ENCODE results near the gene DBN1. TPM values are rescaled to one million over a fixed set of nuclear protein-coding genes. Genes with fewer than 3 reads are reported as not detected.

Gene DBN1
- total RNA-seq, 4 donors from 2014 or later: 14.2 to 77.6 (median 23.1) TPM

GRCh38 chr5:177511181-177511580 lies 37.7 kb upstream of the DBN1 start:
- TF ChIP-seq CTCF (IDR thresholded peaks at IDR 0.05) (no peak), POLR2A (IDR thresholded peaks at IDR 0.05) (no peak)
- no peaks in the 10 kb centered on the region for H3K27me3 ChIP-seq
- H3K36me3 ChIP-seq: peaks cover 0 to 54% (median 0%) of the 10 kb centered on the region in 3 donors
- peaks cover 0 to 19% (median 13%) of the 10 kb centered on the region in 4 donors for H3K4me1 ChIP-seq
- H3K9me3 ChIP-seq: no peaks in the 10 kb centered on the region
- peak overlapping the region in 1 of 4 donors; percentile 57 for H3K4me3 ChIP-seq
- DNase-seq: no peak
- H3K27ac ChIP-seq: peak overlapping the region in 3 of 4 donors; percentile 13 to 92 (median 74)

GRCh38 chr5:177510567-177511053 lies 37.2 kb upstream of the DBN1 start:
- DNase-seq: peak in 2 of 3 donors; percentile 81 to 85
- no peaks in the 10 kb centered on the region for H3K27me3 ChIP-seq
- peak overlapping the region in 2 of 4 donors; percentile 47 to 57 for H3K4me3 ChIP-seq
- H3K9me3 ChIP-seq: no peaks in the 10 kb centered on the region
- H3K27ac ChIP-seq: peak overlapping the region in 3 of 4 donors; percentile 13 to 92 (median 74)
- peaks cover 0 to 13% (median 7%) of the 10 kb centered on the region in 4 donors for H3K4me1 ChIP-seq
- TF ChIP-seq POLR2A (IDR thresholded peaks at IDR 0.05) (no peak), CTCF (IDR thresholded peaks at IDR 0.05) (no peak)
- H3K36me3 ChIP-seq: peaks cover 0 to 52% (median 0%) of the 10 kb centered on the region in 3 donors

GRCh38 chr5:177509991-177510566 lies 36.6 kb upstream of the DBN1 start:
- TF ChIP-seq POLR2A (IDR thresholded peaks at IDR 0.05): no peak
- no peak for TF ChIP-seq CTCF (IDR thresholded peaks at IDR 0.05)
- Histone ChIP-seq H3K4me3 (peak overlapping the region in 3 of 4 donors; percentile 42 to 57 (median 47)), H3K4me1 (peaks cover 0 to 13% (median 4%) of the 10 kb centered on the region in 4 donors), H3K27ac (peak overlapping the region; percentile 57 to 92 (median 68)), H3K36me3 (peaks cover 0 to 47% (median 0%) of the 10 kb centered on the region in 3 donors), H3K27me3 (no peaks in the 10 kb centered on the region), H3K9me3 (no peaks in the 10 kb centered on the region)
- peak in 2 of 3 donors; percentile 83 for DNase-seq

GRCh38 chr5:177509381-177509951 lies 36.0 kb upstream of the DBN1 start, which contains the start of gene DOK3:
TSS of gene DOK3 (minus strand) at chr5:177509826. CDS start at chr5:177509540, 286 bp downstream.
- Histone ChIP-seq H3K4me1 (peaks cover 0 to 13% (median 1%) of the 10 kb centered on the region in 4 donors), H3K9me3 (no peaks in the 10 kb centered on the region), H3K27ac (peak within 1 kb of the TSS; percentile 57 to 92 (median 68)), H3K4me3 (peak within 1 kb of the TSS; percentile 38 to 57 (median 44)), H3K27me3 (no peaks in the 10 kb centered on the region), H3K36me3 (peaks cover 0 to 41% (median 0%) of the 10 kb centered on the region in 3 donors)
- DNase-seq: peak in 2 of 3 donors; percentile 74 to 81
- TF ChIP-seq POLR2A (IDR thresholded peaks at IDR 0.05) (no peak), CTCF (IDR thresholded peaks at IDR 0.05) (no peak)

- Histone ChIP-seq H3K27me3 (no peaks in the 10 kb centered on the region), H3K27ac (peak overlapping the region; percentile 57 to 92 (median 68)), H3K36me3 (peaks cover 0 to 35% (median 0%) of the 10 kb centered on the region in 3 donors), H3K9me3 (no peaks in the 10 kb centered on the region), H3K4me3 (peak overlapping the region; percentile 38 to 57 (median 44)), H3K4me1 (peaks cover 0 to 13% (median 1%) of the 10 kb centered on the region in 4 donors)
- peak in 2 of 3 donors; percentile 59 to 60 for DNase-seq
- no peak for TF ChIP-seq CTCF (IDR thresholded peaks at IDR 0.05)
- TF ChIP-seq POLR2A (IDR thresholded peaks at IDR 0.05): no peak
These were observed 35.4 kb upstream of the DBN1 start for GRCh38 chr5:177508837-177509236.
